Activated CD4-positive, alpha-beta T cell treated with anti-CD3 and anti-CD28 coated beads, Interleukin-2, amount 10 ng/mL, durations not matched to agents 24 days and 14 days (primary cell): ENCODE data around the gene ETV3. TPM values are rescaled to one million over a fixed set of nuclear protein-coding genes. Genes with fewer than 3 reads are reported as not detected.

Experiments used
- DNase-seq: peaks from one replicate; pipeline ENCODE4 v3.0.0; 2022
- H3K27ac Mint-ChIP-seq: one replicate; pipeline ENCODE4 v1.8.0; 2022; ENCODE audit warnings: mild to moderate bottlenecking, mixed read lengths
- H3K27me3 Mint-ChIP-seq: one replicate; pipeline ENCODE4 v1.8.0; 2022; ENCODE audit warnings: mixed read lengths
- H3K36me3 Mint-ChIP-seq: one replicate; pipeline ENCODE4 v1.8.0; 2022; ENCODE audit warnings: low read depth, mild to moderate bottlenecking, mixed read lengths
- H3K4me1 Mint-ChIP-seq: one replicate; pipeline ENCODE4 v1.8.0; 2021; ENCODE audit warnings: mixed read lengths
- H3K4me3 Mint-ChIP-seq: one replicate; pipeline ENCODE4 v1.8.0; 2022; ENCODE audit warnings: mild to moderate bottlenecking, moderate library complexity, mixed read lengths
- H3K9me3 Mint-ChIP-seq: one replicate; pipeline ENCODE4 v1.8.0; 2021; ENCODE audit warnings: mixed read lengths
- intact Hi-C: fragments of 100-400 bp; cut with micrococcal nuclease; formaldehyde crosslinking; loops from one replicate; pipeline ENCODE4 v1.15.1; 2023
- total RNA-seq: library from RNA; stranded (reverse); gene quantifications from 2 replicates; pipeline ENCODE4 v1.2.3, GENCODE V29; 2022

ETV3 gene
- total RNA-seq, 1 donor from 2014 or later: 40.4 TPM

GRCh38 chr1:157154291-157154690 lies 16.1 kb upstream of the ETV3 start:
- DNase-seq: no peak

GRCh38 chr1:157153746-157154145 lies 15.6 kb upstream of the ETV3 start:
- Mint-ChIP-seq H3K27me3 (peaks cover 25% of the 10 kb centered on the region), H3K4me3 (no peak overlapping the region), H3K4me1 (peaks cover 32% of the 10 kb centered on the region), H3K36me3 (no peaks in the 10 kb centered on the region), H3K27ac (peak overlapping the region; percentile 14), H3K9me3 (no peaks in the 10 kb centered on the region)
- DNase-seq: no peak
- intact Hi-C loops: loop anchor here (2.0 kb wide), 1 partner anchor 13 kb away; no protein-coding TSS in a partner anchor

More at GRCh38 chr1:157154291-157154690, 16.1 kb upstream of the ETV3 start:
- Mint-ChIP-seq H3K4me1 (peaks cover 30% of the 10 kb centered on the region), H3K36me3 (no peaks in the 10 kb centered on the region), H3K9me3 (no peaks in the 10 kb centered on the region), H3K4me3 (no peak overlapping the region), H3K27me3 (peaks cover 29% of the 10 kb centered on the region), H3K27ac (no peak overlapping the region)
- intact Hi-C loops: loop anchor here (2.0 kb wide), 1 partner anchor 13 kb away; no protein-coding TSS in a partner anchor

GRCh38 chr1:157152510-157152909 lies 14.3 kb upstream of the ETV3 start:
- Mint-ChIP-seq H3K27me3 (peaks cover 13% of the 10 kb centered on the region), H3K4me1 (peaks cover 40% of the 10 kb centered on the region), H3K4me3 (no peak overlapping the region), H3K27ac (no peak overlapping the region), H3K9me3 (no peaks in the 10 kb centered on the region), H3K36me3 (no peaks in the 10 kb centered on the region)
- DNase-seq: no peak
- intact Hi-C loops: no loop called here

- H3K4me3 Mint-ChIP-seq: no peak overlapping the region
- intact Hi-C loops: no loop called here
- H3K27me3 Mint-ChIP-seq: peaks cover 5% of the 10 kb centered on the region
- no peaks in the 10 kb centered on the region for H3K36me3 Mint-ChIP-seq
- H3K27ac Mint-ChIP-seq: no peak overlapping the region
- no peaks in the 10 kb centered on the region for H3K9me3 Mint-ChIP-seq
- peaks cover 47% of the 10 kb centered on the region for H3K4me1 Mint-ChIP-seq
- no peak for DNase-seq
Observed at GRCh38 chr1:157151506-157151905, 13.3 kb upstream of the ETV3 start.

- intact Hi-C loops: no loop called here
- Mint-ChIP-seq H3K36me3 (no peaks in the 10 kb centered on the region), H3K27me3 (peaks cover 3% of the 10 kb centered on the region), H3K4me3 (peak overlapping the region; percentile 12), H3K27ac (peak overlapping the region; percentile 39), H3K9me3 (no peaks in the 10 kb centered on the region), H3K4me1 (peaks cover 47% of the 10 kb centered on the region)
- DNase-seq: no peak
Observed at GRCh38 chr1:157151073-157151472, 12.9 kb upstream of the ETV3 start.

GRCh38 chr1:157150631-157151030 lies 12.4 kb upstream of the ETV3 start:
- Mint-ChIP-seq H3K9me3 (no peaks in the 10 kb centered on the region), H3K4me1 (peaks cover 44% of the 10 kb centered on the region), H3K36me3 (no peaks in the 10 kb centered on the region), H3K27me3 (peaks cover 3% of the 10 kb centered on the region), H3K27ac (peak overlapping the region; percentile 39), H3K4me3 (peak overlapping the region; percentile 12)
- intact Hi-C loops: no loop called here
- DNase-seq: no peak

- peak overlapping the region; percentile 6 for H3K27ac Mint-ChIP-seq
- H3K9me3 Mint-ChIP-seq: no peaks in the 10 kb centered on the region
- no peaks in the 10 kb centered on the region for H3K36me3 Mint-ChIP-seq
- DNase-seq: no peak
- no peak overlapping the region for H3K4me3 Mint-ChIP-seq
- peaks cover 4% of the 10 kb centered on the region for H3K27me3 Mint-ChIP-seq
- H3K4me1 Mint-ChIP-seq: peaks cover 32% of the 10 kb centered on the region
- intact Hi-C loops: loop anchor here (1.0 to 2.0 kb wide), 2 partner anchors 9 to 15 kb away; no protein-coding TSS in a partner anchor
Observed at GRCh38 chr1:157147906-157148700, 9.9 kb upstream of the ETV3 start.

- DNase-seq: no peak
- Mint-ChIP-seq H3K27me3 (peaks cover 4% of the 10 kb centered on the region), H3K4me3 (no peak overlapping the region), H3K4me1 (peaks cover 29% of the 10 kb centered on the region), H3K9me3 (no peaks in the 10 kb centered on the region), H3K27ac (peak overlapping the region; percentile 9), H3K36me3 (no peaks in the 10 kb centered on the region)
- intact Hi-C loops: loop anchor here (1.0 to 2.0 kb wide), 2 partner anchors 8 to 14 kb away; no protein-coding TSS in a partner anchor
Observed at GRCh38 chr1:157147037-157147436, 8.8 kb upstream of the ETV3 start.

GRCh38 chr1:157146244-157146643 lies 8.0 kb upstream of the ETV3 start:
- intact Hi-C loops: loop anchor here (2.0 kb wide), 1 partner anchor 13 kb away; no protein-coding TSS in a partner anchor
- H3K36me3 Mint-ChIP-seq: no peaks in the 10 kb centered on the region
- peaks cover 4% of the 10 kb centered on the region for H3K27me3 Mint-ChIP-seq
- no peaks in the 10 kb centered on the region for H3K9me3 Mint-ChIP-seq
- no peak for DNase-seq
- H3K4me3 Mint-ChIP-seq: no peak overlapping the region
- H3K4me1 Mint-ChIP-seq: peaks cover 27% of the 10 kb centered on the region
- no peak overlapping the region for H3K27ac Mint-ChIP-seq

- intact Hi-C loops: no loop called here
- Mint-ChIP-seq H3K36me3 (no peaks in the 10 kb centered on the region), H3K9me3 (no peaks in the 10 kb centered on the region), H3K27ac (no peak overlapping the region), H3K27me3 (peaks cover 4% of the 10 kb centered on the region), H3K4me3 (no peak overlapping the region), H3K4me1 (peaks cover 29% of the 10 kb centered on the region)
- DNase-seq: no peak
Observed at GRCh38 chr1:157145076-157145475, 6.9 kb upstream of the ETV3 start.

- peaks cover 4% of the 10 kb centered on the region for H3K27me3 Mint-ChIP-seq
- no peaks in the 10 kb centered on the region for H3K36me3 Mint-ChIP-seq
- peaks cover 33% of the 10 kb centered on the region for H3K4me1 Mint-ChIP-seq
- no peak for DNase-seq
- intact Hi-C loops: no loop called here
- H3K9me3 Mint-ChIP-seq: no peaks in the 10 kb centered on the region
- H3K27ac Mint-ChIP-seq: no peak overlapping the region
- H3K4me3 Mint-ChIP-seq: no peak overlapping the region
Observed at GRCh38 chr1:157144509-157144908, 6.3 kb upstream of the ETV3 start.

- DNase-seq: no peak
- no peak overlapping the region for H3K27ac Mint-ChIP-seq
- peaks cover 2% of the 10 kb centered on the region for H3K36me3 Mint-ChIP-seq
- H3K9me3 Mint-ChIP-seq: no peaks in the 10 kb centered on the region
- intact Hi-C loops: no loop called here
- no peak overlapping the region for H3K4me3 Mint-ChIP-seq
- H3K27me3 Mint-ChIP-seq: peaks cover 4% of the 10 kb centered on the region
- peaks cover 32% of the 10 kb centered on the region for H3K4me1 Mint-ChIP-seq
Observed at GRCh38 chr1:157142765-157143423, 4.7 kb upstream of the ETV3 start.

GRCh38 chr1:157142201-157142600 lies 4.0 kb upstream of the ETV3 start:
- Mint-ChIP-seq H3K4me1 (peaks cover 30% of the 10 kb centered on the region), H3K4me3 (no peak overlapping the region), H3K27ac (no peak overlapping the region), H3K9me3 (no peaks in the 10 kb centered on the region), H3K36me3 (peaks cover 8% of the 10 kb centered on the region), H3K27me3 (peaks cover 4% of the 10 kb centered on the region)
- intact Hi-C loops: no loop called here
- no peak for DNase-seq

- Mint-ChIP-seq H3K36me3 (peaks cover 12% of the 10 kb centered on the region), H3K27me3 (peaks cover 4% of the 10 kb centered on the region), H3K4me3 (no peak overlapping the region), H3K9me3 (no peaks in the 10 kb centered on the region), H3K27ac (peak overlapping the region; percentile 1), H3K4me1 (peaks cover 33% of the 10 kb centered on the region)
- DNase-seq: no peak
- intact Hi-C loops: loop anchor here (2.0 kb wide), 1 partner anchor 13 kb away; no protein-coding TSS in a partner anchor
Observed at GRCh38 chr1:157141212-157141855, 3.1 kb upstream of the ETV3 start.
